Ovary (tissue), 3 donors: ENCODE measurements around the gene FBXW7.

Experiments
- EP300 ChIP-seq: sonication (generic); formaldehyde crosslinking; IDR thresholded peaks from one replicate; pipeline ENCODE4 v1.6.1; 2017; ENCODE audit warnings: antibody characterized with exemption
- POLR2A ChIP-seq: fragments of 450-650 bp; IDR thresholded peaks from one replicate; pipeline ENCODE4 v1.6.1; 2017; ENCODE audit warnings: antibody characterized with exemption, mild to moderate bottlenecking, moderate library complexity
- TF ChIP-seq, protein P1 (sequence below), 3 donors: fragments of 450-650 bp in 2 of 3; fragments of 200-600 bp in 1 of 3; IDR thresholded peaks; one replicate each; pipeline versions ENCODE4 v1.5.1 to v1.8.0; 2016 to 2022; ENCODE audit warnings: antibody characterized with exemption in 3 of 3, mild to moderate bottlenecking in 1 of 3
- donor health status: DM: no; HTN: no; CAD: no.

DNA sequence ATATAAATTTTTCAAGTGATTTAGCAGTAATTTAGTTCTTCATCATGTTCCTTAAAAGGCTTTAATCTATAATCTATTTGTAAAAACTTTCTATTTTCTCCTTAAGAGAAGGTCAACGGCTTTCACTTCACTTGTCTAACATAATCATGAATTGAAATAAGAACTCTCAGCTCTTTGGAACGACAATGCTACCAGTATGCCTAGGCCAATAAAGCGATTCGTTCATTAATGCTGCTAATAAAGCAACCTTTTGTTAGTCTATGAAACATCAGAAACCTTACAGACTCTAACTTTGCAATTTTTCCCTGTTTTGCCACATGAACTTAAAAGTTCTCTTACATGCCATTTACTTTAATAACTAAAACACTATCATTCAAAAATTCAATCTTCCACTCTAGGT lies 47.6 kb downstream of the FBXW7 start:
- TF ChIP-seq POLR2A (no peak), EP300 (no peak)
- TF ChIP-seq, protein P1, sequence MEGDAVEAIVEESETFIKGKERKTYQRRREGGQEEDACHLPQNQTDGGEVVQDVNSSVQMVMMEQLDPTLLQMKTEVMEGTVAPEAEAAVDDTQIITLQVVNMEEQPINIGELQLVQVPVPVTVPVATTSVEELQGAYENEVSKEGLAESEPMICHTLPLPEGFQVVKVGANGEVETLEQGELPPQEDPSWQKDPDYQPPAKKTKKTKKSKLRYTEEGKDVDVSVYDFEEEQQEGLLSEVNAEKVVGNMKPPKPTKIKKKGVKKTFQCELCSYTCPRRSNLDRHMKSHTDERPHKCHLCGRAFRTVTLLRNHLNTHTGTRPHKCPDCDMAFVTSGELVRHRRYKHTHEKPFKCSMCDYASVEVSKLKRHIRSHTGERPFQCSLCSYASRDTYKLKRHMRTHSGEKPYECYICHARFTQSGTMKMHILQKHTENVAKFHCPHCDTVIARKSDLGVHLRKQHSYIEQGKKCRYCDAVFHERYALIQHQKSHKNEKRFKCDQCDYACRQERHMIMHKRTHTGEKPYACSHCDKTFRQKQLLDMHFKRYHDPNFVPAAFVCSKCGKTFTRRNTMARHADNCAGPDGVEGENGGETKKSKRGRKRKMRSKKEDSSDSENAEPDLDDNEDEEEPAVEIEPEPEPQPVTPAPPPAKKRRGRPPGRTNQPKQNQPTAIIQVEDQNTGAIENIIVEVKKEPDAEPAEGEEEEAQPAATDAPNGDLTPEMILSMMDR (IDR thresholded peaks at IDR 0.05): no peak
